Esophagus muscularis mucosa (tissue), 4 donors: ENCODE measurements around the gene DLG1.

Source experiments
- CTCF ChIP-seq, 3 experiments: fragments of 200-600 bp in 2 of 3; fragments of 450-650 bp in 1 of 3; sonication (generic) in 2 of 3; IDR thresholded peaks; one replicate each; pipeline ENCODE4 v1.5.1; 2017 to 2019; ENCODE audit warnings: antibody characterized with exemption in 3 of 3, mild to moderate bottlenecking in 2 of 3, moderate library complexity in 1 of 3
- EP300 ChIP-seq: sonication (generic); formaldehyde crosslinking; IDR thresholded peaks from one replicate; pipeline ENCODE4 v1.6.1; 2017; ENCODE audit warnings: antibody characterized with exemption
- POLR2A ChIP-seq: fragments of 450-650 bp; IDR thresholded peaks from one replicate; pipeline ENCODE4 v1.6.1; 2017; ENCODE audit warnings: antibody characterized with exemption, moderate library complexity, mild to moderate bottlenecking, low read depth
- POLR2AphosphoS5 ChIP-seq, 2 donors: sonication (generic); formaldehyde crosslinking; IDR thresholded peaks; one replicate each; pipeline ENCODE4 v1.6.1; 2017; ENCODE audit warnings: antibody characterized with exemption in 2 of 2

GRCh38 chr3:197339841-197340520, 41.6 kb upstream of the DLG1 start:
- TF ChIP-seq CTCF (IDR thresholded peaks at IDR 0.05) = no peak
- no peak for TF ChIP-seq POLR2AphosphoS5 (IDR thresholded peaks at IDR 0.05)
- no peak for TF ChIP-seq POLR2A
- no peak for TF ChIP-seq EP300
